GM10266 (cell line): ENCODE results near the gene DHX38.
A peak's percentile ranks its signal among the peaks of the same experiment; 100 is the strongest.
"Not testable (repeated sequence)": the region's sequence is repeated elsewhere in the genome, so short reads cannot be mapped to it uniquely, and the experiment has no call there.

ENCODE experiments used
- DNase-seq: peaks from one replicate; pipeline ENCODE4 v3.0.0; 2012; ENCODE audit errors: extremely low spot score
- TF ChIP-seq, protein P1 (sequence below): IDR thresholded peaks from 2 replicates; pipeline ENCODE4 v1.5.1; 2012; ENCODE audit warnings: mild to moderate bottlenecking, low read depth; ENCODE audit not compliant: control insufficient read depth, insufficient read depth; ENCODE audit errors: missing control alignments

The DHX38 gene

DNA sequence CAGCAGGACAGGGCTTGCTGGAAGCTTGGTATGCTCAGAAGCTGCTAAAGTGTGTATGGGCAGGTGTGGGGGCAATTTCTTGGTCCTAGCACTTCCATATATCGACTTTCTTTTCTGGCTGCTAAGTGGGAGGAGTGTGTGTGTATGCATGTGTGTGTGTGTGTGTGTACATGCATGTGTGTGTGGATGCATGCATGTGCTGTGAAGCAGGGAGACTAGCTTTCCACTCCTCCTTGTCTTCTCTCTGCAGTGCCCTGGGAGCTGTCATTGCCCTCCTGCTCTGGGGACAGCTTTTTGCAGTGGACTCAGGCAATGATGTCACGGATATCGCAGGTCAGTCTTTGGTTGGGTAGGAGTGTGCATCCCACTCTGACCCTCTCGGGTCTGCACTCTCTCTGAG, 37.7 kb upstream of the DHX38 start:
- TF ChIP-seq, protein P1, sequence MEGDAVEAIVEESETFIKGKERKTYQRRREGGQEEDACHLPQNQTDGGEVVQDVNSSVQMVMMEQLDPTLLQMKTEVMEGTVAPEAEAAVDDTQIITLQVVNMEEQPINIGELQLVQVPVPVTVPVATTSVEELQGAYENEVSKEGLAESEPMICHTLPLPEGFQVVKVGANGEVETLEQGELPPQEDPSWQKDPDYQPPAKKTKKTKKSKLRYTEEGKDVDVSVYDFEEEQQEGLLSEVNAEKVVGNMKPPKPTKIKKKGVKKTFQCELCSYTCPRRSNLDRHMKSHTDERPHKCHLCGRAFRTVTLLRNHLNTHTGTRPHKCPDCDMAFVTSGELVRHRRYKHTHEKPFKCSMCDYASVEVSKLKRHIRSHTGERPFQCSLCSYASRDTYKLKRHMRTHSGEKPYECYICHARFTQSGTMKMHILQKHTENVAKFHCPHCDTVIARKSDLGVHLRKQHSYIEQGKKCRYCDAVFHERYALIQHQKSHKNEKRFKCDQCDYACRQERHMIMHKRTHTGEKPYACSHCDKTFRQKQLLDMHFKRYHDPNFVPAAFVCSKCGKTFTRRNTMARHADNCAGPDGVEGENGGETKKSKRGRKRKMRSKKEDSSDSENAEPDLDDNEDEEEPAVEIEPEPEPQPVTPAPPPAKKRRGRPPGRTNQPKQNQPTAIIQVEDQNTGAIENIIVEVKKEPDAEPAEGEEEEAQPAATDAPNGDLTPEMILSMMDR, result no peak
- DNase-seq, result no peak

GRCh38 chr16:72057313-72057712, 36.3 kb upstream of the DHX38 start:
- DNase-seq, result not testable (repeated sequence)

GRCh38 chr16:72059060-72059459, 34.6 kb upstream of the DHX38 start:
- DNase-seq, result not testable (repeated sequence)

DNA sequence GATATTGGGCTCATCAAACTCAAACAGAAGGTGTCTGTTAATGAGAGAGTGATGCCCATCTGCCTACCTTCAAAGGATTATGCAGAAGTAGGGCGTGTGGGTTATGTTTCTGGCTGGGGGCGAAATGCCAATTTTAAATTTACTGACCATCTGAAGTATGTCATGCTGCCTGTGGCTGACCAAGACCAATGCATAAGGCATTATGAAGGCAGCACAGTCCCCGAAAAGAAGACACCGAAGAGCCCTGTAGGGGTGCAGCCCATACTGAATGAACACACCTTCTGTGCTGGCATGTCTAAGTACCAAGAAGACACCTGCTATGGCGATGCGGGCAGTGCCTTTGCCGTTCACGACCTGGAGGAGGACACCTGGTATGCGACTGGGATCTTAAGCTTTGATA, 33.2 kb upstream of the DHX38 start:
- DNase-seq, result no peak
- TF ChIP-seq, protein P1, result no peak

GRCh38 chr16:72061564-72061963, 32.1 kb upstream of the DHX38 start:
- TF ChIP-seq, protein P1, result no peak

GRCh38 chr16:72064361-72064894, 29.2 kb upstream of the DHX38 start:
- TF ChIP-seq, protein P1, result no peak
- DNase-seq, result no peak

More at GRCh38 chr16:72061564-72061963, 32.1 kb upstream of the DHX38 start:
- no peak for DNase-seq

- TF ChIP-seq, protein P1, result peak; percentile 53
- peak; percentile 31 for DNase-seq
Measured at GRCh38 chr16:72066747-72067146, 26.9 kb upstream of the DHX38 start.

GRCh38 chr16:72068930-72069329, 24.7 kb upstream of the DHX38 start:
- no peak for DNase-seq
- TF ChIP-seq, protein P1, result no peak
